ENCODE measurements around the gene ABCA7.
A peak's percentile ranks its signal among the peaks of the same experiment; 100 is the strongest.

ABCA7 gene

DNA sequence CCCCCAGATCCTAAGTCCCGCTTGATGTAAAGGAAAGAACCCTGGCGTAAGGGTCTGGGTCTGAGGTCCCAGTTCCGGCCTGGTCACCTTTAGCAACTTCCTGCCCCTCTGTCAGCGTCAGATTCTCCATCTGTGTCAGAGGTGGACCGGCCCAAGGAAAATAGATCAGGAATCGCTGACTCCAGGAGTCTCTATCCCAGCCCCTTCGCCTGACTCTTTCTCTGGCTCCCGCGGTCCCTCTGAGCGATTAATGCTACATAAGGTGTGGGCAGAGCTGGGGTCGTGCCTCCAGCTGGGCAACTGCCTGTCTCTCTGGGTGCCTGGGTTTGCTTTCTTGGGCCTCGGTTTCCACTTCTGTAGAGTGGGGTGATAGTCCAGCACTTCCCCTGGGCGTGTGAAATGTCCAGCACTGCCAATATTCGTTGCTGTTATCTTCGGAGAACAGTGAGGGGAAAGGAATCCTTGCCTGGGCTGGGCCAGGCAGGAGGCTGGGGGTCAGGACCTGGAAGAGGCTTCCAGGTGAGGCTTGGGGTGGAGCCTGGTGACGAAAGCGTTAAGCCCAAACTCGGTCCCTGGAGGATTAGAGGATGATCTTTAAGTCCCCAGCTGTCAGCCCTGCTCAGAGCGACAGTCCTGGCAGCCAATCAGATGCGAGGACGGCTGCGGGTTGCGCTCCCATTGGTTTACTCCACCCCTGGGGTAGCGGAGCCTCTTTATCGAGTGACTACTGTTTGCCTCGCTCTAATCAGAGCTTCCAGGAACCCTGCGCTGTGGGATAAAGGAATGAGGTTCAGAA is 767 bp downstream of the ABCA7 start:
- peak; percentile 94 for DNase-seq (ENCODE audit: low read depth)

DNA sequence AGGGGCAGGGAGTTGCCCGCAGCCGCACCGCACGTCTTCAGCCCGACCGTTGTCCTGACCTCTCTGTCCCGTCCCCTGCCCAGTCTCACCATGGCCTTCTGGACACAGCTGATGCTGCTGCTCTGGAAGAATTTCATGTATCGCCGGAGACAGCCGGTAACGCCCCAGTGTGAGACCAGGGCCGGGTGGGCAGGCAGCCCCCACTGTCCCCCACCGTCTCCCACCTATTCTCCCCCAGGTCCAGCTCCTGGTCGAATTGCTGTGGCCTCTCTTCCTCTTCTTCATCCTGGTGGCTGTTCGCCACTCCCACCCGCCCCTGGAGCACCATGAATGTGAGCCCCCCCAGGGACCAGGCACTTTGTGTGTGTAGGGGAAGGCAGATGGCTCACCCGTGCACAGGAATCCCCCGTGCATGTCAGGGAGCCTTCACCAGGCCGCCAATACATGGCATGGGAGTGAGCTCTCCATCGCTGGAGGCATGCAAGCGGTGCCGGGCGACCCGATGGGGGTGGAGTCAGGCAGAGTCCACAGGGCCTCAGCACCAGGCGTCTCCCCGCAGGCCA is 1.4 kb downstream of the ABCA7 start:
- no peak for DNase-seq (ENCODE audit: low read depth)

DNA sequence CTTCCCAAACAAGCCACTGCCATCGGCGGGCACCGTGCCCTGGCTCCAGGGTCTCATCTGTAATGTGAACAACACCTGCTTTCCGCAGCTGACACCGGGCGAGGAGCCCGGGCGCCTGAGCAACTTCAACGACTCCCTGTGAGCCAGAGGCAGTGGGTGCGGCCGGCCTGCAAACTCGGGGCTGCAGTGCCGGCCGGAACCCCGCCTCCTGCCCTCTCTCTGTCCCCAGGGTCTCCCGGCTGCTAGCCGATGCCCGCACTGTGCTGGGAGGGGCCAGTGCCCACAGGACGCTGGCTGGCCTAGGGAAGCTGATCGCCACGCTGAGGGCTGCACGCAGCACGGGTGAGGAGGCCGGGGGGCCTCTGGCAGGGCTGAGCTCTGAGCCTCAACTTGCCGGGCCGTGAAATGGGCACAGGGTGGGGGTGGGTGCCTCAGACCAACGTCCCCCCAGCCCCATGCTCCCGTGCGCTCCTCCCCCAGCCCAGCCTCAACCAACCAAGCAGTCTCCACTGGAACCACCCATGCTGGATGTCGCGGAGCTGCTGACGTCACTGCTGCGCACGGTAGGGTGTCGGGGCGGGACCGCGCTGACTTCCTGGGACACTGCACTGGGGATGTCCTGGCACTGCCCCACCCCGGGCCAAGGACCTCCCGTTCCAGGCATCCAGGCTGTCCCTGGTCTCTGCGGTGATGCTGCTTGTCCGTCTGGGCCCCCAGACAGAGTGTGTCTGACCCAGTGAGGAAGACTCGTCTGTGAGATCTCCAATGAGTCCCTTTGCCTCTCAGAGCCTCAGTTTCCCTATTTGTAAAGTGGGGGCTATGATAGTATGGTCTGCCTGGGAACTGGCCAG is 2.2 kb downstream of the ABCA7 start:
- DNase-seq (ENCODE audit: low read depth), result no peak

DNA sequence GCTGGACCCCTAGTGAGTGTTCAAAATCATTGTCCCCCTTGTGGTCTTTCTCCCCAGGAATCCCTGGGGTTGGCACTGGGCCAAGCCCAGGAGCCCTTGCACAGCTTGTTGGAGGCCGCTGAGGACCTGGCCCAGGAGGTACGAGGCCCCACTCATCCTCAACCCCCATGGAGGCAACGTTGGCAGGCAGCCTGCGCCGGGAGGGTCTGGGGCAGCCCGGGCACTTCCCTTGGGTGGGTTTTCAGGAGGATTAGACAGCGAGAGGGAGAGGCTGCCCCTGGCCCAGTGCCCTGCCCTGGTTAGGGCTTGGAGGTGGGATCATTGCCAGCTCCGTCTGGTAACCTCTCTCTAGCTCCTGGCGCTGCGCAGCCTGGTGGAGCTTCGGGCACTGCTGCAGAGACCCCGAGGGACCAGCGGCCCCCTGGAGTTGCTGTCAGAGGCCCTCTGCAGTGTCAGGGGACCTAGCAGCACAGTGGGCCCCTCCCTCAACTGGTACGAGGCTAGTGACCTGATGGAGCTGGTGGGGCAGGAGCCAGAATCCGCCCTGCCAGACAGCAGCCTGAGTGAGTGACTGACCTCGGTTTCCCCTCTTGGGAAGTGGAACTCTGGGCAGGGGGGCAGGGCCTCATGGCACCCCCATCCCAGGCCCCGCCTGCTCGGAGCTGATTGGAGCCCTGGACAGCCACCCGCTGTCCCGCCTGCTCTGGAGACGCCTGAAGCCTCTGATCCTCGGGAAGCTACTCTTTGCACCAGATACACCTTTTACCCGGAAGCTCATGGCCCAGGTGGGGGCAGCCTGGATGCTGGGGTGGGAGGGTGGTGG is 3.0 kb downstream of the ABCA7 start:
- DNase-seq (ENCODE audit: low read depth), result no peak

DNA sequence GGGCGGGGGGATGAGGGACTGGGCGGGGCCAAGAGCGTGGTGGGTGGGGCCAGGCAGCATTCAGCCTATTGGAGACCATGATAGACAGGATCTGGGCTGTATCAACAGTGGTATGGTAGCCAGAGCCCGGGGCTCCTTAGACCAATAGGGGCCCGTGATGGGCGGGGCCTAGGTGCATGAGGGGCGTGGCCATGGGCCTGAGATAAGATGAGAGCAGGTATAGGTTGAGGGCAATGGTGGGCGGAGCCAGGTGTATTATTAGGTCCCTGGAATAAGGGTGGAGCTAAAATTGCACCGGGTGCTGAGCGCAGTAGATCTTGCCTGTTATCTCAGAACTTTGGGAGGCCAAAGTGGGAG is 5.3 kb downstream of the ABCA7 start:
- peak; percentile 74 for DNase-seq (ENCODE audit: low read depth)

DNA sequence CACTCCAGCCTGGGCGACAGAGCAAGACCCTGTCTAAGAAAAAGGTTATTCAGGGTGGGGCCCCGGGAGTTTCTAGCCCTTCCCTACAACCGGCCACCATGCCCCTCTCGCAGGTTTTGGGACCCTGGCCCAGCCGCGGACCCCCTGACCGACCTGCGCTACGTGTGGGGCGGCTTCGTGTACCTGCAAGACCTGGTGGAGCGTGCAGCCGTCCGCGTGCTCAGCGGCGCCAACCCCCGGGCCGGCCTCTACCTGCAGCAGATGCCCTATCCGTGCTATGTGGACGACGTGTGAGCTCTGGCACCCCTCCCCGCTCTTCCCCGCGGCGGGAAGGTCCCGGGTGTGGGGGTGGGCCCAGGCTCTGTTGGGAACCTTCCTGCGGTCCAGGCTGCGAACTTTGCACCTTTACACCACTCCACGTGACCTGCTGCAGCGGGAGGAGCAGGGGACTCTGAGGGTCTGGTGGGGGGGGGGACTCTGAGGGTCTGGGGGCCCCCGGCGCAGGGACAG is 6.3 kb downstream of the ABCA7 start:
- no peak for DNase-seq (ENCODE audit: low read depth)

DNA sequence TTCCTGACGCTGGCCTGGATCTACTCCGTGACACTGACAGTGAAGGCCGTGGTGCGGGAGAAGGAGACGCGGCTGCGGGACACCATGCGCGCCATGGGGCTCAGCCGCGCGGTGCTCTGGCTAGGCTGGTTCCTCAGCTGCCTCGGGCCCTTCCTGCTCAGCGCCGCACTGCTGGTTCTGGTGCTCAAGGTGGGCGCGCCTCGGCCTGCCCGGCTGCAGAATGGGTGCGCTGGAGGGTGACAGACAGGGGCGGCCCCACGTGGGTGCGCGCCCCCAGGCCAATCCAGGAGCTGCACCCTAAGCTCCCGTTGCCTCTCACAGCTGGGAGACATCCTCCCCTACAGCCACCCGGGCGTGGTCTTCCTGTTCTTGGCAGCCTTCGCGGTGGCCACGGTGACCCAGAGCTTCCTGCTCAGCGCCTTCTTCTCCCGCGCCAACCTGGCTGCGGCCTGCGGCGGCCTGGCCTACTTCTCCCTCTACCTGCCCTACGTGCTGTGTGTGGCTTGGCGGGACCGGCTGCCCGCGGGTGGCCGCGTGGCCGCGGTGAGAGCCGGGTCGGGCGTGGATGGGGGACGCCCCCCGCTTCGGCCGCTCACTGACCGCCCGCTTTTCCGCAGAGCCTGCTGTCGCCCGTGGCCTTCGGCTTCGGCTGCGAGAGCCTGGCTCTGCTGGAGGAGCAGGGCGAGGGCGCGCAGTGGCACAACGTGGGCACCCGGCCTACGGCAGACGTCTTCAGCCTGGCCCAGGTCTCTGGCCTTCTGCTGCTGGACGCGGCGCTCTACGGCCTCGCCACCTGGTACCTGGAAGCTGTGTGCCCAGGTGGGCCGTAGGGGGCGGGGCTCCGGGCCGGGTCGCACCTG is 7.2 kb downstream of the ABCA7 start:
- DNase-seq (ENCODE audit: low read depth), result no peak

DNA sequence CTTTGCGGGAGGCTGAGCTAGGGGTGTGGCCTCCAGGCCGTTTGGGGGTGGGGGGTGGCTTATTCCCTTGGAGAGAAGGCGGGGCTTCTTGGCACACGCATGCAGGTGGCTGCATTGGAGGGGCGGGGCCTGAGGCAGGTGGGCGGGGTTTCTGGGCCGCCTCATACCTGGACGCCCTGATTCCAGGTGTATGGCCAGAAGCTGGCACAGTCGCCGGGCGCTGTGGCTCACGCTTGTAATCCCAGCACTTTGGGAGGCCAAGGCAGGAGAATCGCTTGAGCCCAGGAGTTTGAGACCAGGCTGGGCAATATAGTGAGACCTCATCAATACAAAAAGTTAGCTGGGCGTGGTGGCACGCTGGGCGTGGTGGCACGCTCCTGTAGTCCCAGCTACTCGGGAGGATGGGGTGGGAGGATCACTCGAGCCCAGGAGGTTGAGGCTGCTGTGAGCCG is 7.8 kb downstream of the ABCA7 start:
- no peak for DNase-seq (ENCODE audit: low read depth)

DNA sequence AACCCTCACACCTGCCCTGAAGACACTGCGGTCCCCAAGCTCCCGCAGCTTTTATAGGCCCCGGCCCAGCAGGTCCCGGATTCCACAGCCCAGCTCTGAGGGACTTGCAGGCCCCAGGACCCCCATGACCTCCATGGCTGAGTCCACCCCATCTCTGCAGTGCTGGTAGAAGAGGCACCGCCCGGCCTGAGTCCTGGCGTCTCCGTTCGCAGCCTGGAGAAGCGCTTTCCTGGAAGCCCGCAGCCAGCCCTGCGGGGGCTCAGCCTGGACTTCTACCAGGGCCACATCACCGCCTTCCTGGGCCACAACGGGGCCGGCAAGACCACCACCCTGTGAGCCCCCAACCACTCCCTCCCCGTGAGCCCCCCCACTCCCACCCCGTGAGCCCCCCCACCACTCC is 9.2 kb downstream of the ABCA7 start:
- DNase-seq (ENCODE audit: low read depth), result no peak

DNA sequence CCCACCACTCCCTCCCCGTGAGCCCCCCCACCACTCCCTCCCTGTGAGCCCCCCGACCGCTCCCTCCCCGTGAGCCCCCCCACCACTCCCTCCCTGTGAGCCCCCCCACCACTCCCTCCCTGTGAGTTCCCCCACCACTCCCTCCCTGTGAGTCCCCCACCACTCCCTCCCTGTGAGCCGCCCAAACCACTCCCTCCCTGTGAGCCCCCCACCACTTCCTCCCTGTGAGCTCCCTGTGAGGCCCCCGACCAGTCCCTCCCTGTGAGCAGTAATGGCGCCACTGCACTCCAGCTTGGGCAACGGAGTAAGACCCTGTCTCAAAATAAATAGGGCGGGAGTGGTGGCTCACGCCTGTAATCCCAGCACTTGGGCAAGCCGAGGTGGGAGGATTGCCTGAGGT is 9.9 kb downstream of the ABCA7 start:
- DNase-seq (ENCODE audit: low read depth), result no peak

DNA sequence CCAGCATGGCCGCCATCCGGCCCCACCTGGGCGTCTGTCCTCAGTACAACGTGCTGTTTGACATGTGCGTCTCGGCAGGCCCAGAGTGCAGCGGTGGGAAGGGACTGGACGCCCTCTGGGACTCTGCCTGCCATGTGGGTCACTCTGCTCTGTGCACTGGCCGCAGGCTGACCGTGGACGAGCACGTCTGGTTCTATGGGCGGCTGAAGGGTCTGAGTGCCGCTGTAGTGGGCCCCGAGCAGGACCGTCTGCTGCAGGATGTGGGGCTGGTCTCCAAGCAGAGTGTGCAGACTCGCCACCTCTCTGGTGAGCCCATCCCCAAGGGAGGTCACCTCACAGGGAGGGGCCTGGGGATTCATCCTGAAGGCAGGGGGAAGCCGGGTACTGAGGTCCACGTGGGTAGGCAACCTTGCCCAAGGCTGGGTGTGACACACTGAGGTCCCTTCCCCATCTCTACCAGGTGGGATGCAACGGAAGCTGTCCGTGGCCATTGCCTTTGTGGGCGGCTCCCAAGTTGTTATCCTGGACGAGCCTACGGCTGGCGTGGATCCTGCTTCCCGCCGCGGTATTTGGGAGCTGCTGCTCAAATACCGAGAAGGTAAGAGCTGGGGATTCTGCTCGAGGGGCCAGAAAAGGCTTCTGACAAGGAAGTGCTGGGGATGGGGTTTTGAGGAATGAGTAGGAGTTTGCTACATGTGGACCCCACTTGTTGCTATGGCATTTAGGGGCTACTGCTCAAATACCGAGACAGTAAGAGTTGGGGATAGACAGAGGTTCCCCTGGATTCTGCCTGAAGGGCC is 11.3 kb downstream of the ABCA7 start:
- DNase-seq (ENCODE audit: low read depth), result no peak

DNA sequence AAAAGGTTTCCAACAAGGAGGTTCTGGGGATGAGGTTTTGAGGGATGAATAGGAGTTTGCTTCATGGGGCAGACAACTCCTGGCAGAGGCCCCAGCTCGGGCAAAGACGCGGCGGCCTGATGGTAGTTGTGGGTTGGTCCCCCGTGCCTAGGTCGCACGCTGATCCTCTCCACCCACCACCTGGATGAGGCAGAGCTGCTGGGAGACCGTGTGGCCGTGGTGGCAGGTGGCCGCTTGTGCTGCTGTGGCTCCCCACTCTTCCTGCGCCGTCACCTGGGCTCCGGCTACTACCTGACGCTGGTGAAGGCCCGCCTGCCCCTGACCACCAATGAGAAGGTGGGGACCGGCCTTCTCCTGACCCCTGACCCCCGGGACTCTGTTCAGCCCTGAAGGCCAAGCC is 11.9 kb downstream of the ABCA7 start:
- no peak for DNase-seq (ENCODE audit: low read depth)

DNA sequence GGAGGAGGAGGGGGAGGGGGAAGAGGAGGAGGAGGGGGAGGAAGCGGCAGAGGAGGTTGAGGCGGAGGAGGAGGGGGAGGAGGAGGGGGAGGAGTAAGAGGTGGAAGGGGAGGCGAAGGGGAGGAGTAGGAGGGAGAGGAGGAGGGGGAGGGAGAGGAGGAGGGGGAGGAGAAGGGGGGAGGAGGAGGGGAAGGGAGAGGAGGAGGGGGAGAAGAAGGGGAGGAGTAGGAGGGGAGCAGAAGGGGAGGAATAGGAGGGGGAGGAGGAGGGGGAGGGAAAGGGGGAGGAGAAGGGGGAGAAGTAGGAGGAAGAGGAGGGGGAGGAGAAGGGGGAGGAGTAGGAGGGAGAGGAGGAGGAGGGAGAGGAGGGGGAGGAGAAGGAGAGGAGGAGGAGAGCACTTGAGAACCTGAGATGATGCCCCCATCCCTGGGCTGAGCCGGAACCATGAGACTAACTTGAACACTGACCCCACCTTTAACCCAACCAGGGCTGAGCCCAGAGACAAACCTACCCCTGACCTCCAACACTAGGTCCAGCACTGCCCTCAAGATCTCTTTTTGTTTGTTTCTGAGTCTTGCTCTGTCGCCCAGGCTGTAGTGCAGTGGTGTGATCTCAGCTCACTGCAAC is 12.6 kb downstream of the ABCA7 start:
- DNase-seq (ENCODE audit: low read depth), result no peak

DNA sequence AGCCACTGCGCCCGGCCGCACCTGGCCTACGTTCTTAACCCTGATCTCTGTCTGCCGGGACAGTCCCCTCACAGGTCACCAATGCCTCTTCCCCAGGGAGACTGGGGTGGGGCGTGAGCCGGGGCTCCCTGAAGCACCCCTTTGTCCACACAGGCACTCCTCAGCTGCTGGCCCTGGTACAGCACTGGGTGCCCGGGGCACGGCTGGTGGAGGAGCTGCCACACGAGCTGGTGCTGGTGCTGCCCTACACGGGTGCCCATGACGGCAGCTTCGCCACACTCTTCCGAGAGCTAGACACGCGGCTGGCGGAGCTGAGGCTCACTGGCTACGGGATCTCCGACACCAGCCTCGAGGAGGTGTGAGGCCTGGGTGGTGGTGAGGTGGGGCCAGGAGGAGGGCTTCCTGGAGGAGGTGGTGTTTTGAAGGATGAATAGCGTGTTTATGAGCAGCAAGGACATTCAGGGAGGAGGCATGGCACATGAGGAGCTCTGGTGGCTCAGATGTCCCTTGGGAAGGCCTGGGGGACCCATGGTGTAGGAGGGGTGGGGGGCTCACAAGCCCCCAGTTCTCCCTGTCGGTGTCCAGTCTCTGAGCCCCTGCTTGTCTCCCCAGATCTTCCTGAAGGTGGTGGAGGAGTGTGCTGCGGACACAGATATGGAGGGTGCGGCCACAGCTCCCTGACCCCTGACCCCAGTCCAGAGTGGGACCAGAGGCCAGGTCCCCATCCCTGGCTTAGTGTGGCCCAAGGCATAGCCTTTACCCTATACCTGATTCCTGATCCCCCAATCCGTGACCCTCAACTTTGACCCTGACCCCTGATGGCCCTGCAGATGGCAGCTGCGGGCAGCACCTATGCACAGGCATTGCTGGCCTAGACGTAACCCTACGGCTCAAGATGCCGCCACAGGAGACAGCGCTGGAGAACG is 13.5 kb downstream of the ABCA7 start:
- DNase-seq (ENCODE audit: low read depth), result no peak

DNA sequence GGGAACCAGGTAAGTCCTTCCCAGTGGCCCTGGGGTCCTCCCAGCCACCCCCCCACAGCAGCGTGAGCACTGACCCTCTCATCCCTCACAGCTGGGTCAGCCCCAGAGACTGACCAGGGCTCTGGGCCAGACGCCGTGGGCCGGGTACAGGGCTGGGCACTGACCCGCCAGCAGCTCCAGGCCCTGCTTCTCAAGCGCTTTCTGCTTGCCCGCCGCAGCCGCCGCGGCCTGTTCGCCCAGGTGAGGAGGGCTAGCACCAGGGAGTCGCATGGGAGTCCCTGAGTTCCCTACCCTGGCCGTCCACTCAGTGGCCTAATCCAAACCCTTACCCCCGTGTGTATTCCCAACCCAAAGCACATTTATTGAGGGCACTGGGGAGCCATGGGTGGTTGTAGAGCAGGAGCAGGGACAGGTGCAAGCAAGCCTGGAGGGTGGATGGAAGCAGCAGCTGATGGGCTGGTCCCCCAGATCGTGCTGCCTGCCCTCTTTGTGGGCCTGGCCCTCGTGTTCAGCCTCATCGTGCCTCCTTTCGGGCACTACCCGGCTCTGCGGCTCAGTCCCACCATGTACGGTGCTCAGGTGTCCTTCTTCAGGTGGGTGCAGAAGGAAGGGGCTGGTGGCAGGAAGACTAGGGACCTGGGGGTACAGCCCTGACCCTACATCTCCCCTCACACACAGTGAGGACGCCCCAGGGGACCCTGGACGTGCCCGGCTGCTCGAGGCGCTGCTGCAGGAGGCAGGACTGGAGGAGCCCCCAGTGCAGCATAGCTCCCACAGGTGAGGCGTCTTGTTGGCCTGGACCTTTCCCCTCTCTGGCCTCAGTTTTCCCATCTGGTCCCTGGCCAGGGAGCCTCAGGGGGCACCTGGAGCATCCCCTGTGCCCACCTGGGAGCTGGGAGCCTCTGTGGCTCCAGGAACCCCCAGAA is 14.5 kb downstream of the ABCA7 start:
- no peak for DNase-seq (ENCODE audit: low read depth)

DNA sequence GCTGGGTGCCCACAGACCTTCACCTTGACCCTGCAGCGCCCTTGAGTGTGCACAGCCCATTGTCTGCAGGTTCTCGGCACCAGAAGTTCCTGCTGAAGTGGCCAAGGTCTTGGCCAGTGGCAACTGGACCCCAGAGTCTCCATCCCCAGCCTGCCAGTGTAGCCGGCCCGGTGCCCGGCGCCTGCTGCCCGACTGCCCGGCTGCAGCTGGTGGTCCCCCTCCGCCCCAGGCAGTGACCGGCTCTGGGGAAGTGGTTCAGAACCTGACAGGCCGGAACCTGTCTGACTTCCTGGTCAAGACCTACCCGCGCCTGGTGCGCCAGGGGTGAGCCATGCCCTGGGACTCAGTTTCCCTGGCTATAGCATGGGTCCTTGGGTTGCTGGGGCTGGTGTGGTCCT is 15.1 kb downstream of the ABCA7 start:
- DNase-seq (ENCODE audit: low read depth), result no peak

DNA sequence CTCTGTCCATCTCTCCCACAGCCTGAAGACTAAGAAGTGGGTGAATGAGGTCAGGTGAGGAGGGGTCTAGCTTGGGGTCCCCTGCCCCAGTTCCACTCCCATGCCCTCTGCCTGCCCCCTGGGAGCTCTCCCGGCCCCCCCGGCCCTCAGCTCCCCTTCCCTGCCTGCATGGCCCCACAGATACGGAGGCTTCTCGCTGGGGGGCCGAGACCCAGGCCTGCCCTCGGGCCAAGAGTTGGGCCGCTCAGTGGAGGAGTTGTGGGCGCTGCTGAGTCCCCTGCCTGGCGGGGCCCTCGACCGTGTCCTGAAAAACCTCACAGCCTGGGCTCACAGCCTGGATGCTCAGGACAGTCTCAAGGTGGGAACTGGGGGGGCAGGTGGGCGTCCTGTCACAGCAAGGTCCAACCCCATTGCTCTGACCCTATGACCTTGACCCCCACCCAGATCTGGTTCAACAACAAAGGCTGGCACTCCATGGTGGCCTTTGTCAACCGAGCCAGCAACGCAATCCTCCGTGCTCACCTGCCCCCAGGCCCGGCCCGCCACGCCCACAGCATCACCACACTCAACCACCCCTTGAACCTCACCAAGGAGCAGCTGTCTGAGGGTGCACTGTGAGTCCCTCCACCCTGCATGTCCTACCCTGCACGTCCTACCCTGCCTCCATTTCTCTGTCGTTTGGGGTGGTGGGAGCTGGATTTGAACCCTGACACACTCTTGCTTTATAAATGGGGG is 16.1 kb downstream of the ABCA7 start:
- no peak for DNase-seq (ENCODE audit: low read depth)

Data from ELR (cell line).